ENCODE data around the gene ZC3H14.

Gene ZC3H14, protein sequence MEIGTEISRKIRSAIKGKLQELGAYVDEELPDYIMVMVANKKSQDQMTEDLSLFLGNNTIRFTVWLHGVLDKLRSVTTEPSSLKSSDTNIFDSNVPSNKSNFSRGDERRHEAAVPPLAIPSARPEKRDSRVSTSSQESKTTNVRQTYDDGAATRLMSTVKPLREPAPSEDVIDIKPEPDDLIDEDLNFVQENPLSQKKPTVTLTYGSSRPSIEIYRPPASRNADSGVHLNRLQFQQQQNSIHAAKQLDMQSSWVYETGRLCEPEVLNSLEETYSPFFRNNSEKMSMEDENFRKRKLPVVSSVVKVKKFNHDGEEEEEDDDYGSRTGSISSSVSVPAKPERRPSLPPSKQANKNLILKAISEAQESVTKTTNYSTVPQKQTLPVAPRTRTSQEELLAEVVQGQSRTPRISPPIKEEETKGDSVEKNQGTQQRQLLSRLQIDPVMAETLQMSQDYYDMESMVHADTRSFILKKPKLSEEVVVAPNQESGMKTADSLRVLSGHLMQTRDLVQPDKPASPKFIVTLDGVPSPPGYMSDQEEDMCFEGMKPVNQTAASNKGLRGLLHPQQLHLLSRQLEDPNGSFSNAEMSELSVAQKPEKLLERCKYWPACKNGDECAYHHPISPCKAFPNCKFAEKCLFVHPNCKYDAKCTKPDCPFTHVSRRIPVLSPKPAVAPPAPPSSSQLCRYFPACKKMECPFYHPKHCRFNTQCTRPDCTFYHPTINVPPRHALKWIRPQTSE

DNA sequence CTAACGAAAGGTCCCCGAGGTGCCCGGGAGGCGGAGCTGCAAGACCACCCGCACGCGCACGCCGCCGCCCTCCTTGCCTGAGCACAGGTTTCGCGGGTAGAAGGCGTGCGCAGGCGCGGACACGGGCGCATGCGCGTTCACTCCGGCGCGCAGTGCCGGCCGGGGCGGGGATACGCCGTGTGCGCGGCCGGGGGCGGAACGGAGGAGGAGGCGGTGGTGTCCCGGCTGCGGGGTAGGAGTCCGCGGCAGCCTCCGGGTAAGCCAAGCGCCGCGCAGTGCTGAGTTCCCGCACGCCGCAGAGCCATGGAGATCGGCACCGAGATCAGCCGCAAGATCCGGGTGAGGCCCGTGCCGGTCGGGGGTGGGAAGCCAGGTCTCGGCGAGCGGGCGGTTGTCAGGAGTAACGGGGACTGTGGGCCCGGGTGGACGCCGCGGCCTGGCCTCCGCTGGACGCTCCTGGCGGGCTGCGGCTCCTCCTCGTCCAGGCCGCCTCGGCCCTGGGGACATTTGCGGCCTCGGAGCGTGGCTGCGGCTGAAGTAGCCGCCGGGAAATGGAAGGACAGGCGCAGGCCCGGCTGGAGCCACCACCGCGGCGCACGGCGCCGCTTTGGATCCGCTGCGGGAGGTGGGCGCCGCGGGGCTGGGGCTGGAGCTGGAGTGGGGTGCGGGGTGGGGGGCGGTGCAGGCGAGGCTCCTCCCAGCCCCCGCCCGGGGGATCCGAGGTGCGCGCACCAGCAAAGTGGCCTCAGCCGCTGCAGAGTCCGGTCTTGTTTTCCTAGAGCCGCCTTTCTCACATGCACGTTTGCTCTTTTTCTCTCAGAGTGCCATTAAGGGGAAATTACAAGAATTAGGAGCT, at the start of gene ZC3H14:
TSS of gene ZC3H14 (plus strand) at position 207 of the 856 bp plus-strand sequence. CDS start at position 304, 97 bp downstream.
- DNase-seq (ENCODE audit: low spot score), result peak; percentile 87
- H3K27ac ChIP-seq, result peak within 1 kb of the TSS; percentile 93
- TF ChIP-seq, protein P1, sequence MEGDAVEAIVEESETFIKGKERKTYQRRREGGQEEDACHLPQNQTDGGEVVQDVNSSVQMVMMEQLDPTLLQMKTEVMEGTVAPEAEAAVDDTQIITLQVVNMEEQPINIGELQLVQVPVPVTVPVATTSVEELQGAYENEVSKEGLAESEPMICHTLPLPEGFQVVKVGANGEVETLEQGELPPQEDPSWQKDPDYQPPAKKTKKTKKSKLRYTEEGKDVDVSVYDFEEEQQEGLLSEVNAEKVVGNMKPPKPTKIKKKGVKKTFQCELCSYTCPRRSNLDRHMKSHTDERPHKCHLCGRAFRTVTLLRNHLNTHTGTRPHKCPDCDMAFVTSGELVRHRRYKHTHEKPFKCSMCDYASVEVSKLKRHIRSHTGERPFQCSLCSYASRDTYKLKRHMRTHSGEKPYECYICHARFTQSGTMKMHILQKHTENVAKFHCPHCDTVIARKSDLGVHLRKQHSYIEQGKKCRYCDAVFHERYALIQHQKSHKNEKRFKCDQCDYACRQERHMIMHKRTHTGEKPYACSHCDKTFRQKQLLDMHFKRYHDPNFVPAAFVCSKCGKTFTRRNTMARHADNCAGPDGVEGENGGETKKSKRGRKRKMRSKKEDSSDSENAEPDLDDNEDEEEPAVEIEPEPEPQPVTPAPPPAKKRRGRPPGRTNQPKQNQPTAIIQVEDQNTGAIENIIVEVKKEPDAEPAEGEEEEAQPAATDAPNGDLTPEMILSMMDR (conservative IDR thresholded peaks at IDR 0.05; ENCODE audit: low read depth), result no peak
- CTCF ChIA-PET, result no interaction called here
- POLR2A ChIA-PET (ENCODE audit: low non-redundant PET), result no interaction called here

DNA sequence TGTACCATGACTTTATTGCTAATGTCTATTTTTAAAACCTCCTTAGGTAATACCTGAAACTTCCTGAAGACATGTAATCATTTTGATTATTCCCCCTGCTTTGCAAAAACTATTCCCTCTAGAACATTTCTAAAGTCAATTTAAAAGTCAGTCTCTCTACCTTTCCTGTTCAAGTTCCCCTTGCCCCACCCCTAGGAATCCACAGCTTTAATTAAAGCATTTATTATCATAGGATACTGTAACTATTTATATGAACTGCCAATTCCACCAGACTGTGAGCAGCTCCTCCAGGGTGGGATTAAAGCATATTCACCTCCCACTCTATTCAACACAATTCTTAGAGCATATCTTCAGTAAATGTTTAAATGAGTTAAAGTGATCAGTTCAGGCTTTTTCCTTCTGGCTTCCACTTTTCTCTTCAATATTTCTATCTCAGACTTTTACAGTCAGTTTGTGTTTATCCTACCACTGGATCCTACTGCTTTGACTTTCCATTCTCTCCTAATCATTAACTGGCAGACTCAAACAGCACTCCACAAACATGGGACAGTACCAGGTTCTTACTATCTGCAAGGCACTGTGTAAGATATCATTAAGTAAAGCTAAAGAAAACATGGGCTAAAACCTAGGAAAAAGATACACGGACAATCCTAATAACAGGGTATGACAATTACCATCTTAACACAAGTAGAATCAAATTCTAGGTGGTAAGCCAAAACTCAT, 47.2 kb upstream of the ZC3H14 start:
- POLR2A ChIA-PET (ENCODE audit: low non-redundant PET), result no interaction called here
- TF ChIP-seq, protein P1 (conservative IDR thresholded peaks at IDR 0.05; ENCODE audit: low read depth), result no peak
- CTCF ChIA-PET, result no interaction called here
- no peak overlapping the region for H3K27ac ChIP-seq
- DNase-seq (ENCODE audit: low spot score), result no peak

DNA sequence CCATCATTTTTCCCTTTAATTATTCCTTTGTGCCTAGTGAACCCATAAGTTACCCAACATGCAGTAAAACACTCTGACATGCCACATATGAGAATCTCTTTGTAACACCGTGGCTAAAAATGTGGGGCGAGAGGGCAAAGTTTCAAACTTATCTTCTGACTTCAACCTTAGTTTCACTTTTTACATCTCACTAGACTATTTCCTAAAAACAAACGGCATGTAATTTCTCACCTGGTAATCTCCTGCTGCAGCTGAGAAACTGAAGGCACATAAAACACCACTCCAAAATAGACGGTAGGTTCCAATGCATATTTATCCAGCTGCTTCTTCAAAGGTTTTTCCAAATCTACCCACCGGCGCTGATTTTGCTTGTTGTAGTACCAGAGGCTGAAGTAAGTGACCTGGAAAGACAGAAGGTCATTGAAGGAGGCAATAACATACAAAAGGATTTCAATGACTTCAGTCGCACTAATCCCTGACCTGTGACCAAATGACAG, 45.9 kb upstream of the ZC3H14 start:
- TF ChIP-seq, protein P1 (conservative IDR thresholded peaks at IDR 0.05; ENCODE audit: low read depth), result no peak
- CTCF ChIA-PET, result no interaction called here
- no peak for DNase-seq (ENCODE audit: low spot score)
- no peak overlapping the region for H3K27ac ChIP-seq
- POLR2A ChIA-PET (ENCODE audit: low non-redundant PET), result no interaction called here

DNA sequence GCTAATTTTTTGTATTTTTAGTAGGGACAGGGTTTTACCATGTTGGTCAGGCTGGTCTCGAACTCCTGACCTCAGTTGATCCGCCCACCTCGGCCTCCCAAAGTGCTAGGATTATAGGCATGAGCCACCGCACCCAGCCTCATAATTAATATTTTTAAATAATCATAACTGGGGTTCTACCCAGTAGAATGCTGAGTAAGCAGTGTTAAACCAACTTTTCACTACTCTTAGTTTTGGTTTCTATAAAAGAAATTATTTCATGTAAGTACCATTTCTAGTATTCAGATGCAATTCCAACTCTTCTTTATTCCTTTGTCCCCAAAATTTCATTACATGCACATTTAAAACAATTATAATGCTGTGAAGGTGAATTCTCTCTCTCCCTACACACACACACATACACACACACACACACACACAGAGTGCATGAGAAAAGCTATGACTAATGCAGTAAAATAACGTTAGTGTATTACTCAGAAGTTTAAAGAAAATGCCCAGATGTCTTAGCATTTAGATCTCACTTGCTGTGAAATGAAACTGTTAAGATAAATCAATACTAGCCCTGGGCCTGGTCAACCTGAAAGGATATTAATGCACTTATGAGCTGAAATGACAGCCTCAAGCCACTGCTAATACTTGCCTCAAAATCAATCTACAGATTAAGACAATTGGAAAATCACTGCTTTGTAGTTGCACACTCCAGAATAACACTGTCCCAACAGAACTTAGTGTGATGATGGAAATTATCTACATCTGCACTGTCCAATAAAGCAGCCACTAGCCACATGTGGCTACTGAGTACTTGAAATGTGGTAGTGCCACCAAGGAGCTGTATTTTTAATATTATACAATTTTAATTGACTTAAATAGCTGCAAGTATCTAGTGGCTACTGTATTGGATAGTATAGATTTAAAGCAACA, 44.0 kb upstream of the ZC3H14 start:
- ChIA-PET POLR2A (ENCODE audit: low non-redundant PET) (no interaction called here), CTCF (no interaction called here)
- DNase-seq (ENCODE audit: low spot score), result peak; percentile 10
- TF ChIP-seq, protein P1 (conservative IDR thresholded peaks at IDR 0.05; ENCODE audit: low read depth), result no peak
- no peak overlapping the region for H3K27ac ChIP-seq

DNA sequence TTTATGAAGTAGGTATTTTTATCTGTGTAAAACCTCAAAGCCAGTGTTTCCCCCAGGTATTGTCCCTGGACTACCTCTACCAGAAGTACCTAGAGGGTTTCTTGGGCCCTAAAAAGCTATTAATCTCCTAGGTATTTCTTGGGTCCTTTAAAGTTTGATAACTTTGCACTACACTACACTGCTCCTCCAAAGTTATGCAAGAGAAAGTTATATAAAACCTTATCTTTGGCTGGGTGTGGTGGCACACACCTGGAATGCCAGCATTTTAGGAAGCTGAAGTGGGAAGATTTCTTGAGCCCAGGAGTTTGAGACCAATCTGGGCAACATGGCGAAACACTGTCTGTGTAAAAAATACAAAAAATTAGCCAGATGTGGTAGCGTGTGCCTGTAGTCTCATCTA, 42.9 kb upstream of the ZC3H14 start:
- TF ChIP-seq, protein P1 (conservative IDR thresholded peaks at IDR 0.05; ENCODE audit: low read depth), result no peak
- CTCF ChIA-PET, result no interaction called here
- POLR2A ChIA-PET (ENCODE audit: low non-redundant PET), result no interaction called here
- H3K27ac ChIP-seq, result no peak overlapping the region
- DNase-seq (ENCODE audit: low spot score), result no peak
